Duodenal mucosa (tissue), 2 donors: ENCODE measurements around the gene C1QTNF5.

Experiments
- H3K27ac ChIP-seq: one replicate; pipeline ENCODE4 v1.7.0; 2013; ENCODE audit warnings: low read depth, low read length
- H3K27me3 ChIP-seq, 2 donors: one replicate each; pipeline ENCODE4 v1.7.0; 2013; ENCODE audit warnings: low read length in 2 of 2, control low read depth in 1 of 2; ENCODE audit not compliant: insufficient read depth in 2 of 2, control insufficient read depth in 1 of 2
- H3K36me3 ChIP-seq, 2 donors: one replicate each; pipeline ENCODE4 v1.7.0; 2013; ENCODE audit warnings: low read length in 2 of 2, control low read depth in 1 of 2; ENCODE audit not compliant: insufficient read depth in 2 of 2, control insufficient read depth in 1 of 2
- H3K4me1 ChIP-seq, 2 donors: one replicate each; pipeline ENCODE4 v1.7.0; 2013; ENCODE audit warnings: low read length in 2 of 2, control low read depth in 1 of 2; ENCODE audit not compliant: insufficient read depth in 2 of 2, control insufficient read depth in 1 of 2
- H3K4me3 ChIP-seq, 2 donors: one replicate each; pipeline ENCODE4 v1.7.0; 2013; ENCODE audit warnings: low read length in 2 of 2, low read depth in 1 of 2
- H3K9ac ChIP-seq, 2 donors: one replicate each; pipeline ENCODE4 v1.7.0; 2013; ENCODE audit warnings: low read length in 2 of 2, low read depth in 1 of 2
- H3K9me3 ChIP-seq, 2 donors: one replicate each; pipeline ENCODE4 v1.7.0; 2013; ENCODE audit warnings: low read length in 2 of 2, control low read depth in 1 of 2; ENCODE audit not compliant: control insufficient read depth in 1 of 2

C1QTNF5 gene

GRCh38 chr11:119365071-119365591 lies 24.4 kb upstream of the C1QTNF5 start:
- peaks cover 0 to under 1% of the 10 kb centered on the region in 2 donors for H3K36me3 ChIP-seq
- H3K27me3 ChIP-seq = peaks cover 11 to 13% of the 10 kb centered on the region in 2 donors
- peak overlapping the region in 1 of 2 donors; percentile 25 for H3K9ac ChIP-seq
- H3K4me1 ChIP-seq = peaks cover 76 to 77% of the 10 kb centered on the region in 2 donors
- H3K27ac ChIP-seq = peak overlapping the region; percentile 53
- peak overlapping the region in 1 of 2 donors; percentile 21 for H3K4me3 ChIP-seq
- H3K9me3 ChIP-seq = no peaks in the 10 kb centered on the region

DNA sequence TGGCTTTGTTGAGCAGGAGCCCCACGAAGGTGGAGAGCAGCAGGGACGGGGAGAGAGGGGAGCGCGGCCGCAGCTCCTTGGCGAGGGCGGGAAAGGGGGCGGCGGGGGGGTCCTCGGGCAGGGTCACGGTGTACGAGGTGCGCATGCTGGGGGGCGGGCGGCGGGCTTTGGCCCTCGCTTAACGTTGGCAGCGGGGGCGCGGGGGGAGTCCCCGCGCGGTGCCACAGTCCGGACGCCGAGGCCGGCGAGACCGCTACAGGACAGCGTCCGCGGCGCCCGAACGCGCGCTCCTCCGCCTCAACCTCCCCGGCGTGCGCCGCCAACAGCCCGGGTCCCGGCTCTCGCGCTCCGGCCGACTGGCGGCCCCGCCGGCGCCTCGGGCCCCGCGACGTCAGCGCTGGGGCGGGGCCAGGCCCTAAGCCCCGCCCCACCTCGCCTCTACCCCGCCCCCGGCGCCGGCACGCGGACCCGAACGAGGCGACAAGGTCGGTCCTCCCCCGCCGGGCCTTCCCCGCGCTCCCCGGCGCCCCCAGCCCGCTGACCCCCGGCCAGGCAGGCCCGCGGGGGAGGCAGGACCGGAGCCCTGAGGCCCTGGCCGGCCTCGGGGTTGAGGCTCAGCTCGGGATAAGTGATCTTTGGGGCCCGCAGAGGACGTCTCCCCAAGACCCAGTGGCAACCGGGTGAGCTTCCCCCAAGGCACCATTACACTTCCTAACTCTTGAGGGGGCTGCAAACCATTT lies 23.3 kb upstream of the C1QTNF5 start:
- Histone ChIP-seq H3K9ac (peak overlapping the region; percentile 70 to 75), H3K27ac (peak overlapping the region; percentile 51), H3K9me3 (no peaks in the 10 kb centered on the region), H3K4me3 (peak overlapping the region; percentile 67), H3K4me1 (peaks cover 67% of the 10 kb centered on the region in 2 donors), H3K27me3 (peaks cover 11 to 13% of the 10 kb centered on the region in 2 donors), H3K36me3 (peaks cover 0 to 11% of the 10 kb centered on the region in 2 donors)

- H3K4me3 ChIP-seq = peak overlapping the region; percentile 67
- no peaks in the 10 kb centered on the region for H3K9me3 ChIP-seq
- H3K36me3 ChIP-seq = peaks cover 0 to 17% of the 10 kb centered on the region in 2 donors
- H3K27ac ChIP-seq = peak overlapping the region; percentile 51
- H3K9ac ChIP-seq = peak overlapping the region; percentile 70 to 75
- H3K27me3 ChIP-seq = peaks cover 11 to 13% of the 10 kb centered on the region in 2 donors
- peaks cover 59 to 62% of the 10 kb centered on the region in 2 donors for H3K4me1 ChIP-seq
These were observed 22.6 kb upstream of the C1QTNF5 start for GRCh38 chr11:119363081-119363850.

DNA sequence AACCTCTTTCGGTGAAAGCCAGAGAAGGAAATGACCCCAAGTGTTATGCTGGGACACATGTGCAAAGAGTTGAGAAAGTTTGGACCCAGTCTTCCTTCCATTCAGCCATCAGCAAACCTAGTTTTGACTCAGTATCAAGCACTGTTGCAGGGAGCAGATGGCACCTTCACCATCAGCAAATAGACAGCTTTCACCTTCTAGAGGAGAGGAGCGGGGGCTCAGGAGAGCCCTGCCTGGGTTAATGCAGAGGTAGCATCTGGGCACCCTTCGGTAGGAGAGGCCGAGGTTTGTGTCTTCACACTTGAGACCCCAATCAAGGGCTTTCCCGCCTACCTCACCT lies 22.0 kb upstream of the C1QTNF5 start:
- peak overlapping the region; percentile 70 to 75 for H3K9ac ChIP-seq
- H3K4me3 ChIP-seq = peak overlapping the region; percentile 67
- H3K27ac ChIP-seq = peak overlapping the region; percentile 51
- H3K27me3 ChIP-seq = peaks cover 11 to 13% of the 10 kb centered on the region in 2 donors
- peaks cover 54 to 56% of the 10 kb centered on the region in 2 donors for H3K4me1 ChIP-seq
- H3K9me3 ChIP-seq = no peaks in the 10 kb centered on the region
- H3K36me3 ChIP-seq = peaks cover 0 to 21% of the 10 kb centered on the region in 2 donors

- Histone ChIP-seq H3K9me3 (no peaks in the 10 kb centered on the region), H3K27ac (no peak overlapping the region), H3K4me1 (peaks cover 48 to 50% of the 10 kb centered on the region in 2 donors), H3K36me3 (peaks cover 0 to 21% of the 10 kb centered on the region in 2 donors), H3K4me3 (peak overlapping the region; percentile 67), H3K9ac (peak overlapping the region; percentile 70 to 75), H3K27me3 (peaks cover 11 to 13% of the 10 kb centered on the region in 2 donors)
These were observed 21.4 kb upstream of the C1QTNF5 start for GRCh38 chr11:119361941-119362725.

- no peak overlapping the region for H3K27ac ChIP-seq
- H3K36me3 ChIP-seq = peaks cover 0 to 21% of the 10 kb centered on the region in 2 donors
- H3K4me3 ChIP-seq = peak overlapping the region; percentile 43 to 67
- no peaks in the 10 kb centered on the region for H3K9me3 ChIP-seq
- H3K9ac ChIP-seq = peak overlapping the region in 1 of 2 donors; percentile 75
- peaks cover 39 to 41% of the 10 kb centered on the region in 2 donors for H3K4me1 ChIP-seq
- H3K27me3 ChIP-seq = peaks cover 11 to 13% of the 10 kb centered on the region in 2 donors
These were observed 20.5 kb upstream of the C1QTNF5 start for GRCh38 chr11:119361056-119361787.

DNA sequence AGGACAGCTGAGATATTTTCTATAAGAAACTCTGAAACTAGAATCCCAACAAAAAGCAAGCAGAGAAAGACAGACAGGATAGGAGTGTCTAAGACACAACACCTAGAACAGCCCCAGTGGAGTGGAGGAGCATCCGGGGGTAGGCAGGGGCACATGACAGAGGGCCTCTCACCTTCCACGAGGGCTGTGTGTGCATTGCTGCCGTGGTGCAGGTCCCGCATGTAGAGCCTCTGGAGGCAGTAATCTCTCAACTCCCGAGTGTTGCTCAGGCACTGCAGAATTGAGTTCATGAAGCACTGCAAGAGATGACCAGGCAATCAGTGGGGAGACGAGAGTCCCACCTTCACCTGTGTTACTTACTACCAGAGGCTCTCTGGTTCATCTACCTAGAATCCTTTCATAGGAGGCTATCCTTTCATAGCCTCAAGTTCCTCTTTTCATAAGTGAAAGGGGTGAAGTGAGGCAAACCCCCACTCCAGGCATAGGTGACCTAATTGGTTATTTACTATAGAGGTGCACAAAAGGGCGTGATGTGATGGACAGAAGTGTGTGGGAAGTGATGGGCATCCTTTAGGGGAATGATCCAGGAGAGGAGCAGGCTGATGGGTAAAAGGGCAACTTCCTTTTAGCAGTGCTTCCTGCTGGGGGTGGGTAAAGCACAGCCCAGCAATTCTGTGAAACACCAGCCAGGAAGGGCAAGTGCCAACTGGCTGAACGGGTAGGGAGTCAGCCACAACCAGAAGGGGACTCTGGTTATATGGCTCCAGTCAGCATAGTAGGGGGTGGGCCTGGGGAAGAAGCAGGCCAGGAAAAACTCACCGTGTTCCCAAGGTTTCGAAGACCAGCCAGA lies 18.9 kb upstream of the C1QTNF5 start:
- Histone ChIP-seq H3K9ac (no peak overlapping the region), H3K9me3 (no peaks in the 10 kb centered on the region), H3K27me3 (peaks cover 6% of the 10 kb centered on the region in 2 donors), H3K4me1 (peaks cover 28 to 31% of the 10 kb centered on the region in 2 donors), H3K36me3 (peaks cover 0 to 21% of the 10 kb centered on the region in 2 donors), H3K27ac (no peak overlapping the region), H3K4me3 (no peak overlapping the region)

- H3K4me1 ChIP-seq = peaks cover 18 to 21% of the 10 kb centered on the region in 2 donors
- peaks cover 0 to 3% of the 10 kb centered on the region in 2 donors for H3K27me3 ChIP-seq
- H3K9me3 ChIP-seq = no peaks in the 10 kb centered on the region
- no peak overlapping the region for H3K4me3 ChIP-seq
- peaks cover 0 to 21% of the 10 kb centered on the region in 2 donors for H3K36me3 ChIP-seq
- no peak overlapping the region for H3K9ac ChIP-seq
- H3K27ac ChIP-seq = no peak overlapping the region
These were observed 16.4 kb upstream of the C1QTNF5 start for GRCh38 chr11:119357074-119357473.
